Activated CD4-positive, CD25-positive, alpha-beta regulatory T cell treated with anti-CD3 and anti-CD28 coated beads, Interleukin-2, amount 50 U/mL, for 72 hours (primary cell): ENCODE results near the gene OPRD1.

Experiments used
- DNase-seq: peaks from one replicate; pipeline ENCODE4 v3.0.0; 2021

The OPRD1 gene

GRCh38 chr1:28915031-28915895, 103.3 kb downstream of the OPRD1 start:
- no peak for DNase-seq

GRCh38 chr1:28917757-28918118, 105.8 kb downstream of the OPRD1 start:
- DNase-seq, result no peak
